Loucy (cell line): Measurements from ENCODE around the gene ZMPSTE24.
"Not testable (repeated sequence)": the region's sequence is repeated elsewhere in the genome, so short reads cannot be mapped to it uniquely, and the experiment has no call there.

Experiments
- H2AFZ ChIP-seq: fragments of 200-600 bp; sonication (generic); 2 replicates; pipeline ENCODE4 v1.6.0; 2016; ENCODE audit warnings: antibody characterized with exemption, mild to moderate bottlenecking, low read length, moderate library complexity
- H3F3A ChIP-seq: fragments of 200-600 bp; 2 replicates; pipeline ENCODE4 v1.6.0; 2016; ENCODE audit warnings: antibody characterized with exemption, low read depth, mild to moderate bottlenecking
- H3K27me3 ChIP-seq: fragments of 200-600 bp; sonication (generic); 2 replicates; pipeline ENCODE4 v1.6.1; 2014; ENCODE audit warnings: low read length, mild to moderate bottlenecking; ENCODE audit not compliant: insufficient read depth, poor library complexity, severe bottlenecking
- H3K36me3 ChIP-seq: fragments of 200-600 bp; sonication (generic); 2 replicates; pipeline ENCODE4 v1.6.1; 2016; ENCODE audit warnings: low read length; ENCODE audit not compliant: insufficient read depth
- H3K4me1 ChIP-seq: fragments of 200-600 bp; sonication (generic); 2 replicates; pipeline ENCODE4 v1.5.1; 2014; ENCODE audit warnings: low read length, mild to moderate bottlenecking; ENCODE audit not compliant: insufficient read depth, poor library complexity, severe bottlenecking
- H3K4me2 ChIP-seq: fragments of 200-600 bp; sonication (generic); 2 replicates; pipeline ENCODE4 v1.6.0; 2014; ENCODE audit warnings: antibody characterized with exemption, low read length, low read depth, mild to moderate bottlenecking; ENCODE audit not compliant: poor library complexity, severe bottlenecking
- H3K4me3 ChIP-seq: fragments of 200-600 bp; sonication (generic); 2 replicates; pipeline ENCODE4 v1.5.1; 2014; ENCODE audit warnings: low read length, mild to moderate bottlenecking, mixed read lengths; ENCODE audit not compliant: poor library complexity, severe bottlenecking
- H3K79me2 ChIP-seq: fragments of 200-600 bp; sonication (generic); 2 replicates; pipeline ENCODE4 v1.6.1; 2014; ENCODE audit warnings: low read length; ENCODE audit not compliant: insufficient read depth
- H3K9ac ChIP-seq: fragments of 200-600 bp; sonication (generic); 2 replicates; pipeline ENCODE4 v1.6.0; 2014; ENCODE audit warnings: mild to moderate bottlenecking, low read depth, low read length, moderate library complexity; ENCODE audit not compliant: poor library complexity, severe bottlenecking
- H3K9me2 ChIP-seq: fragments of 200-600 bp; sonication (generic); replicated peaks from 2 replicates; pipeline ENCODE4 v1.6.1; 2016; ENCODE audit warnings: low read depth, low read length, mixed read lengths
- H3K9me3 ChIP-seq: fragments of 200-600 bp; sonication (generic); 2 replicates; pipeline ENCODE4 v1.6.1; 2014; ENCODE audit warnings: mild to moderate bottlenecking, antibody characterized with exemption, low read length, low read depth; ENCODE audit not compliant: insufficient read depth
- H4K20me1 ChIP-seq: fragments of 200-600 bp; sonication (generic); 2 replicates; pipeline ENCODE4 v1.6.0; 2014; ENCODE audit warnings: antibody characterized with exemption, low read length, mild to moderate bottlenecking; ENCODE audit not compliant: insufficient read depth, poor library complexity, severe bottlenecking
- EZH2phosphoT487 ChIP-seq: fragments of 200-600 bp; IDR thresholded peaks from 2 replicates; pipeline ENCODE4 v1.6.1; 2018; ENCODE audit warnings: antibody characterized with exemption, mild to moderate bottlenecking, moderate library complexity, borderline replicate concordance
- TF ChIP-seq, protein P1 (sequence below): fragments of 200-600 bp; sonication (generic); conservative IDR thresholded peaks from 2 replicates; pipeline ENCODE4 v1.5.1; 2014; ENCODE audit warnings: mild to moderate bottlenecking, antibody characterized with exemption, low read length

The ZMPSTE24 gene

DNA sequence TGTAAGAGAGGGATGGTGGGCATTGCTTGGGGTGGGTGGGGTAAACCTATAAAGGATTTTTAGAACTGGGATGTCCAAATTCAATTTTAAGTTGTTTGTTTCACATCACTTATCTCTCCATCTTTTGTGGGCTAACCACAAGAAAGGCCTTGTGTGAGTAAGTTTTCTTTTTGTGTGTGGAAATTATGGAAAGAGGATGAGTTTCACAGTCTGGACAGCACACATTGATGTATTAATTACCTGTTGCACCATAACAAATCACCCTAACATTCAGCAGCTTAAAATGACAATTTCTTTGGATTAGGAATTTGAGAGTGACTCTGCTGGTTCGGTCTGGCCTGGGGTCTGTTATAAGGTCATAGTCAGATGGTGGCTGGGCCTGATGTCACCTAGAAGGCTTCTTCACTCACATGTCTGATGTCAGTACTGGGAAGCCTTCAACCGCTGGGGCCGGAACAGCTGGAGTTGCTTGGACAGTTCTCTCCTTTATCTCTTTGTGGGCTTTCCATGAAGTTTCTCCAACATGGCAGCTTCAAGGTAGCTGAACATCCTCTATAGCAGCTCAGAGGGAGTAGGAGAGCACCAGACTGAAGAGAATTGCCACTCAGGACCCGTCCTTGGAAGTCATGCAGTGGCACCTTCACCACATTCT lies 61.1 kb downstream of the ZMPSTE24 start:
- H4K20me1 ChIP-seq: no peaks in the 10 kb centered on the region
- TF ChIP-seq, protein P1, sequence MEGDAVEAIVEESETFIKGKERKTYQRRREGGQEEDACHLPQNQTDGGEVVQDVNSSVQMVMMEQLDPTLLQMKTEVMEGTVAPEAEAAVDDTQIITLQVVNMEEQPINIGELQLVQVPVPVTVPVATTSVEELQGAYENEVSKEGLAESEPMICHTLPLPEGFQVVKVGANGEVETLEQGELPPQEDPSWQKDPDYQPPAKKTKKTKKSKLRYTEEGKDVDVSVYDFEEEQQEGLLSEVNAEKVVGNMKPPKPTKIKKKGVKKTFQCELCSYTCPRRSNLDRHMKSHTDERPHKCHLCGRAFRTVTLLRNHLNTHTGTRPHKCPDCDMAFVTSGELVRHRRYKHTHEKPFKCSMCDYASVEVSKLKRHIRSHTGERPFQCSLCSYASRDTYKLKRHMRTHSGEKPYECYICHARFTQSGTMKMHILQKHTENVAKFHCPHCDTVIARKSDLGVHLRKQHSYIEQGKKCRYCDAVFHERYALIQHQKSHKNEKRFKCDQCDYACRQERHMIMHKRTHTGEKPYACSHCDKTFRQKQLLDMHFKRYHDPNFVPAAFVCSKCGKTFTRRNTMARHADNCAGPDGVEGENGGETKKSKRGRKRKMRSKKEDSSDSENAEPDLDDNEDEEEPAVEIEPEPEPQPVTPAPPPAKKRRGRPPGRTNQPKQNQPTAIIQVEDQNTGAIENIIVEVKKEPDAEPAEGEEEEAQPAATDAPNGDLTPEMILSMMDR: no peak
- TF ChIP-seq EZH2phosphoT487: no peak

DNA sequence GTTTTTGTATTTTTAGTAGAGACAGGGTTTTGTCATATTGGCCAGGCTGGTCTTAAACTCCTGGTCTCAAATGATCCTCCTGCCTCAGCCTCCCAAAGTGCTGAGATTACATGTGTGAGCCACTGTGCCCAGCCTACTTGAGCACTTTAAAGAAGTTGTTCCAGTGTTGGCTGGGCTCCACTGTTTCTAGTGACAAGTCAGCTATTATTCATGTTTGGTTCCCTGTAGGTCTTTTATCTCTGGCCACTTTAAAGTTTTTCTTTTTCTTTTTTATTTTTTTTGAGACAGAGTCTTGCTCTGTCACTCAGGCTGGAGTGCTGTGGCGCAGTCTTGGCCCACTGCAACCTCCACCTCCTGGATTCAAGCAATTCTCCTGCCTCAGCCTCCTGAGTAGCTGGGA lies 73.4 kb downstream of the ZMPSTE24 start:
- not testable (repeated sequence) for H3K4me2 ChIP-seq, H3K79me2 ChIP-seq, H3K27me3 ChIP-seq, H2AFZ ChIP-seq, H3K36me3 ChIP-seq, H3K4me3 ChIP-seq, H3K9ac ChIP-seq, H3F3A ChIP-seq, H3K9me2 ChIP-seq, H3K9me3 ChIP-seq, H3K4me1 ChIP-seq, H4K20me1 ChIP-seq

More for the DNA sequence above, 61.1 kb downstream of the ZMPSTE24 start:
- H3K9ac ChIP-seq: no peak overlapping the region
- no peak overlapping the region for H2AFZ ChIP-seq
- H3K4me2 ChIP-seq: no peak overlapping the region
- H3K4me3 ChIP-seq: no peak overlapping the region
- no peaks in the 10 kb centered on the region for H3K9me2 ChIP-seq
- no peaks in the 10 kb centered on the region for H3K27me3 ChIP-seq
- H3K79me2 ChIP-seq: no peaks in the 10 kb centered on the region
- H3F3A ChIP-seq: no peaks in the 10 kb centered on the region
- H3K9me3 ChIP-seq: no peaks in the 10 kb centered on the region
- no peaks in the 10 kb centered on the region for H3K36me3 ChIP-seq
- H3K4me1 ChIP-seq: peaks cover 11% of the 10 kb centered on the region

DNA sequence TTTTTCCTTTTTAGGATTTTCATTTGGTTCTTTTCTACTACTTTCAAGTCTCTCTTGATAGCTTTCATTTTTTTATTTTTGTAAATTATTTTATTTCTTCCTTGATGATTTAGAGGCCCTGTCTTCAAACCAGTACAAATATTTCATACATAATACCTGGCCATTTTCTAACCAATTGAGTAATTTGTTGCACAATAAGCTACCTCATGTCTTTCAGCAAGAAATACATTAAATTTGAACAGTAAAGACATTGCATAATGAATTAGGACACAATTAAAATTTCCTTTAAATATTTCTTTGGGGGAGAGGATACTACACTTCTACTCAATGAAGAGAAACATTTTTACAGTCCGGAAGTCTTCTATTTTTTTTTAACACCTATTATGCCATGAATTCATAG lies 74.7 kb downstream of the ZMPSTE24 start:
- Histone ChIP-seq H3K9me2 (no peaks in the 10 kb centered on the region), H3F3A (no peaks in the 10 kb centered on the region), H4K20me1 (no peaks in the 10 kb centered on the region), H3K9me3 (no peaks in the 10 kb centered on the region), H3K27me3 (no peaks in the 10 kb centered on the region), H3K4me3 (no peak overlapping the region), H3K9ac (no peak overlapping the region), H2AFZ (no peak overlapping the region), H3K4me2 (no peak overlapping the region), H3K36me3 (no peaks in the 10 kb centered on the region), H3K79me2 (no peaks in the 10 kb centered on the region), H3K4me1 (no peaks in the 10 kb centered on the region)
- TF ChIP-seq, protein P1: no peak
- no peak for TF ChIP-seq EZH2phosphoT487

DNA sequence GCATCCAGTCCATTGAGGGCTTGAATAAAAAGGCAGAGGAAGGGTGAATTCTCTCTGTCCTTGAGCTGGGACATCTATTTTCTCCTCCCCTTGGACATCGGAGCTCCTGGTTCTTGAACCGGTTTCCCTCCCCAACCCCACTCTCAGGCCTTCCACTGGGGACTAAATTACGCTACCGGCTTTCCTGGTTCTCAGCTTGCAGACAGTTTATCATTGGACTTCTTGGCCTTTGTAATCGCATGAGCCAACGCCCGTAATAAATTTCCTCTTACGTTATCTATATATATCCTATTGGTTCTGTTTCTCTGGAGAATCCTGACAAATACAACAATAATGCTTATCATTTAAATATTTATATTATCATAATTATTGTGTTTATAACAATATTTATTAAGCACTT lies 79.4 kb downstream of the ZMPSTE24 start:
- TF ChIP-seq, protein P1: no peak
- no peak for TF ChIP-seq EZH2phosphoT487
- Histone ChIP-seq H3K4me2 (no peak overlapping the region), H3K9ac (no peak overlapping the region)

More for the DNA sequence above, 79.4 kb downstream of the ZMPSTE24 start:
- Histone ChIP-seq H3K36me3 (no peaks in the 10 kb centered on the region), H3K79me2 (no peaks in the 10 kb centered on the region), H3K9me3 (no peaks in the 10 kb centered on the region), H2AFZ (no peak overlapping the region), H4K20me1 (no peaks in the 10 kb centered on the region), H3K27me3 (no peaks in the 10 kb centered on the region), H3K4me1 (no peaks in the 10 kb centered on the region), H3K4me3 (no peak overlapping the region), H3F3A (no peaks in the 10 kb centered on the region), H3K9me2 (no peaks in the 10 kb centered on the region)
